SK-N-SH (cell line): ENCODE measurements around the gene BTG2. TPM values are rescaled to one million over a fixed set of nuclear protein-coding genes. Genes with fewer than 3 reads are reported as not detected.
"Not testable (repeated sequence)": the region's sequence is repeated elsewhere in the genome, so short reads cannot be mapped to it uniquely, and the experiment has no call there.

ENCODE experiments used
- CTCF ChIA-PET: fragments of 300-600, 350-600 bp; formaldehyde crosslinking; extraction: SDS; loops from one replicate; lab custom pipeline; 2021; lab: Yijun Ruan, JAX
- POLR2A ChIA-PET: fragments of 350-600 bp; sonication (Branson Sonifier 250); formaldehyde crosslinking; extraction: SDS; loops from one replicate; lab custom pipeline; 2020; ENCODE audit warnings: antibody characterized with exemption, inconsistent platforms; lab: Yijun Ruan, JAX
- DNase-seq: peaks from one replicate; pipeline ENCODE4 v3.0.0; 2012
- H2AFZ ChIP-seq: fragments of 200-600 bp; sonication (generic); 2 replicates; pipeline ENCODE4 v1.8.1; 2016; ENCODE audit warnings: antibody characterized with exemption, mild to moderate bottlenecking, low read depth
- H3F3A ChIP-seq: fragments of 200-600 bp; sonication (generic); replicated peaks from 2 replicates; pipeline ENCODE3; 2016; ENCODE audit warnings: antibody characterized with exemption, mild to moderate bottlenecking; ENCODE audit not compliant: insufficient read depth
- H3K27ac ChIP-seq, 2 experiments: fragments of 200-500 bp in 1 of 2; fragments of 200-600 bp in 1 of 2; sonication (Bioruptor generic) in 1 of 2; sonication (generic), shearing (Covaris generic) in 1 of 2; 2 replicates each; pipeline versions ENCODE4 v1.5.1 to v1.6.1; 2014 to 2016; ENCODE audit warnings: low read depth in 2 of 2, inconsistent platforms in 1 of 2, low read length in 1 of 2, mild to moderate bottlenecking in 1 of 2, mixed read lengths in 1 of 2
- H3K27me3 ChIP-seq: fragments of 200-600 bp; sonication (generic), shearing (Covaris generic); 2 replicates; pipeline ENCODE4 v1.6.1; 2016; ENCODE audit warnings: mixed run types; ENCODE audit not compliant: insufficient read depth
- H3K36me3 ChIP-seq, 2 experiments: fragments of 200-500 bp in 1 of 2; fragments of 200-600 bp in 1 of 2; sonication (Bioruptor generic) in 1 of 2; sonication (generic) in 1 of 2; replicated peaks in 1 of 2; 2 replicates each; pipeline versions ENCODE3 to v1.5.1; 2014 to 2016; ENCODE audit warnings: low read length in 1 of 2, mild to moderate bottlenecking in 1 of 2; ENCODE audit not compliant: insufficient read depth in 2 of 2, control insufficient read depth in 1 of 2
- H3K4me1 ChIP-seq, 2 experiments: fragments of 200-500 bp in 1 of 2; fragments of 200-600 bp in 1 of 2; sonication (Bioruptor generic) in 1 of 2; sonication (generic), shearing (Covaris generic) in 1 of 2; 2 replicates each; pipeline versions ENCODE4 v1.5.1 to v1.6.1; 2014 to 2016; ENCODE audit warnings: low read depth in 1 of 2, low read length in 1 of 2, mixed run types in 1 of 2; ENCODE audit not compliant: insufficient read depth in 2 of 2, control insufficient read depth in 1 of 2
- H3K4me2 ChIP-seq: fragments of 200-600 bp; sonication (generic), shearing (Covaris generic); 2 replicates; pipeline ENCODE4 v1.6.1; 2017; ENCODE audit warnings: mixed run types
- H3K4me3 ChIP-seq, 2 experiments: fragments of 200-500 bp in 1 of 2; fragments of 200-600 bp in 1 of 2; sonication (Bioruptor generic) in 1 of 2; sonication (generic), shearing (Covaris generic) in 1 of 2; 2 replicates each; pipeline versions ENCODE4 v1.5.1 to v1.8.1; 2014 to 2016; ENCODE audit warnings: low read depth in 2 of 2, inconsistent platforms in 1 of 2, low read length in 1 of 2, mild to moderate bottlenecking in 1 of 2, mixed read lengths in 1 of 2, moderate library complexity in 1 of 2
- H3K79me2 ChIP-seq: fragments of 200-600 bp; sonication (generic); 2 replicates; pipeline ENCODE4 v1.8.1; 2017; ENCODE audit warnings: mild to moderate bottlenecking; ENCODE audit not compliant: insufficient read depth
- H3K9ac ChIP-seq: fragments of 200-600 bp; sonication (generic); 2 replicates; pipeline ENCODE4 v1.6.1; 2017; ENCODE audit warnings: mixed run types
- H3K9me2 ChIP-seq: fragments of 200-600 bp; sonication (generic); 2 replicates; pipeline ENCODE4 v1.6.1; 2017; ENCODE audit warnings: mixed run types
- H3K9me3 ChIP-seq: fragments of 200-600 bp; sonication (generic); 2 replicates; pipeline ENCODE4 v1.6.1; 2017; ENCODE audit warnings: mixed run types, mild to moderate bottlenecking, moderate library complexity
- H4K20me1 ChIP-seq: fragments of 200-600 bp; sonication (generic); 2 replicates; pipeline ENCODE4 v1.6.1; 2017; ENCODE audit warnings: mild to moderate bottlenecking, mixed run types; ENCODE audit not compliant: insufficient read depth
- CHD2 ChIP-seq: fragments of 150-350 bp; IDR thresholded peaks from 2 replicates; pipeline ENCODE4 v1.6.1; 2018; ENCODE audit warnings: low read length; ENCODE audit not compliant: partially characterized antibody
- ELF1 ChIP-seq: IDR thresholded peaks from 2 replicates; pipeline ENCODE4 v1.4.0; 2012
- EP300 ChIP-seq, 2 experiments: IDR thresholded peaks; 2 replicates each; pipeline versions ENCODE4 v1.4.0 to v1.6.1; 2012; ENCODE audit warnings: borderline replicate concordance in 1 of 2, low read depth in 1 of 2, low read length in 1 of 2
- FOSL2 ChIP-seq: IDR thresholded peaks from 2 replicates; pipeline ENCODE4 v1.4.0; 2012; ENCODE audit warnings: low read depth, mild to moderate bottlenecking, moderate library complexity, borderline replicate concordance
- FOXM1 ChIP-seq: IDR thresholded peaks from 2 replicates; pipeline ENCODE4 v1.4.0; 2012; ENCODE audit warnings: low read depth, mild to moderate bottlenecking
- GABPA ChIP-seq: IDR thresholded peaks from 2 replicates; pipeline ENCODE4 v1.4.0; 2012; ENCODE audit warnings: low read depth, mild to moderate bottlenecking
- GATA2 ChIP-seq: sonication (generic); formaldehyde crosslinking; IDR thresholded peaks from 2 replicates; pipeline ENCODE4 v1.5.0; 2020; ENCODE audit warnings: mild to moderate bottlenecking, missing genetic modification reagents
- MXI1 ChIP-seq: IDR thresholded peaks from 2 replicates; pipeline ENCODE4 v1.6.1; 2012; ENCODE audit warnings: mild to moderate bottlenecking, low read depth, low read length, improper control_type of control experiment
- NFIC ChIP-seq: IDR thresholded peaks from 2 replicates; pipeline ENCODE4 v1.4.0; 2012; ENCODE audit warnings: borderline replicate concordance
- NRF1 ChIP-seq: IDR thresholded peaks from 2 replicates; pipeline ENCODE4 v1.6.1; 2012; ENCODE audit warnings: low read depth, mild to moderate bottlenecking, low read length
- POLR2AphosphoS5 ChIP-seq: IDR thresholded peaks from 2 replicates; pipeline ENCODE4 v1.6.1; 2012; ENCODE audit warnings: low read depth, low read length
- RCOR1 ChIP-seq: fragments of 150-350 bp; IDR thresholded peaks from 2 replicates; pipeline ENCODE4 v1.6.1; 2017; ENCODE audit warnings: antibody characterized with exemption, low read length
- TAF1 ChIP-seq: IDR thresholded peaks from 2 replicates; pipeline ENCODE4 v1.6.1; 2012; ENCODE audit warnings: low read depth, mild to moderate bottlenecking, low read length, moderate library complexity, borderline replicate concordance
- YY1 ChIP-seq: IDR thresholded peaks from 2 replicates; pipeline ENCODE4 v1.4.0; 2012; ENCODE audit warnings: low read depth, mild to moderate bottlenecking
- WGBS: methylation state at CpG from one replicate; pipeline ENCODE4 v1.1.6; 2017; ENCODE audit warnings: low lambda C conversion rate; 5-methylcytosine and 5-hydroxymethylcytosine counted together
- polyA plus RNA-seq, 3 experiments: library from polyadenylated mRNA; depleted of rRNA; stranded (reverse); fragments of >200 nt; gene quantifications; 2 replicates each; pipeline ENCODE4 v1.2.3, GENCODE V29; 2012
- TF ChIP-seq, protein P1 (sequence below): fragments of 150-350 bp; IDR thresholded peaks from 2 replicates; pipeline ENCODE4 v1.6.1; 2016; ENCODE audit warnings: mild to moderate bottlenecking, low read depth, low read length
- TF ChIP-seq, protein P2 (sequence below): fragments of 200-600 bp; sonication (generic); IDR thresholded peaks from 2 replicates; pipeline ENCODE4 v1.6.1; 2017; ENCODE audit warnings: antibody characterized with exemption, mild to moderate bottlenecking, moderate library complexity
- TF ChIP-seq, protein P3 (sequence below): IDR thresholded peaks from 2 replicates; pipeline ENCODE4; 2012

The BTG2 gene
- polyA plus RNA-seq, 1 of the 3 experiments (the other 2 are of a cell fraction), result 26.2 TPM

DNA sequence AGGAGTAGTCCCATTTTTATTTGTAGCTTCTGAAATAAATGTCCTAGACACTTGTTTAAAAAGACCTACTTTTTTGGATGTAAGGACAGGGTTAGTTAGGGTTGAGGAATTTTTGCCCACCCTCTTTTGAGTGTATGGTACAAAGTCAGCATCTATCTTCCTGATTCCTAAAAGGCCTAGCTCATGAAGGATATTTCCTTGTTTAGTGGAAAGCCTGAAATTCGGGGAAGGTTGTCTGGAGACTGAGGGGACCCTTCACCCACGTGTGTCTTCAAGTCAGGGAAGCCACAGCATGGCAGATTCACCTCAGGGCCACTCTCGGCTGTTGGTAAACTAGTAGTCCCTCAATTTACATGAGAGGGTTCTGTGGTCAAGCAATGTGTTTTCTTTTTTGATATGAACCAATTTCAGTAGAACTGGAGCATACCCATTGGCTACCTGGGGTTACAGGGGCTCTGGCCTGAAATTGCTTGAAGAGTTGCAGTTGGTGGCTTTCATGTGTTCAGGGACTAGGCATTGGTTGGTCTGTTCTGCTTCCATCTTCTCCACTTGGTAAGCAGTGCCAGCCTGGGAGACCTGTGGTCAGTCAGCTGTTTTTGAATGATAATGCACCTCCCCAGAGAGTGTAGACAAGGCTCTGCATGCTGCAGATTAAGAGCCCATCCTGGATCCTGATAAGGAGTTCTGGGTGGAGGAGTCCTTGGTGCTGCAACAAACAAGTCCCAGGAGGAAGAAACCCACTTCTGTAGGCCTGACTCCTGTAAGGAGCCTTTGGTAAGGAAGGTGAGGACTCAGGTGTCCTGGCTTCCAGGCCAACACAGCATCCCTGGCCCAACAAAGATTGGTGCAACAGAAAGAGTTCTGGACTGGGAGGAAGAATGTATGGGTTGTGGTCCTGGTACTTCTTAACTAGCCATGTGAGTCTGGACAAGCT, 6.3 kb downstream of the BTG2 start (continued):
- TF ChIP-seq NRF1, result no peak
- TF ChIP-seq FOSL2, result no peak

DNA sequence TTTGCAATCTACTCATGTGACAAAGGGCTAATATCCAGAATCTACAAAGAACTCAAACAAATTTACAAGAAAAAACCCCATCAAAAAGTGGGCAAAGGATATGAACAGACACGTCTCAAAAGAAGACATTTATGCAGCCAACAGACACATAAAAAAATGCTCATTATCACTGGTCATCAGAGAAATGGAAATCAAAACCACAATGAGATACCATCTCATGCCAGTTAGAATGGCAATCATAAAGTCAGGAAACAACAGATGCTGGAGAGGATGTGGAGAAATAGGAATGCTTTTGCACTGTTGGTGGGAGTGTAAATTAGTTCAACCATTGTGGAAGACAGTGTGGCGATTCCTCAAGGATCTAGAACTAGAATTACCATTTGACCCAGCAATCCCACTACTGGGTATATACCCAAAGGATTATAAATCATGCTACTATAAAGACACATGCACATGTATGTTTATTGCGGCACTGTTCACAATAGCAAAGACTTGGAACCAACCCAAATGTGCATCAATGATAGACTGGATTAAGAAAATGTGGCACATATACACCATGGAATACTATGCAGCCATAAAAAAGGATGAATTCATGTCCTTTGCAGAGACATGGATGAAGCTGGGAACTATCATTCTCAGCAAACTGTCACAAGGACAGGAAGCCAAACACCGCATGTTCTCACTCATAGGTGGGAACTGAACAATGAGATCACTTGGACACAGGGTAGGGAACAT, 8.9 kb downstream of the BTG2 start:
- Histone ChIP-seq H3K4me1 (peaks cover 4 to 16% of the 10 kb centered on the region in 2 experiments; a peak in 1 of 4 replicates), H4K20me1 (peaks cover 13% of the 10 kb centered on the region; the same call in 1 of the 2 replicates), H3K36me3 (peaks cover 1 to 12% of the 10 kb centered on the region in 2 experiments)
- H2AFZ ChIP-seq, H3K79me2 ChIP-seq, H3K9me2 ChIP-seq, H3K9me3 ChIP-seq, H3K4me3 ChIP-seq, H3K9ac ChIP-seq, H3F3A ChIP-seq, H3K27ac ChIP-seq, H3K27me3 ChIP-seq, POLR2A ChIA-PET, H3K4me2 ChIP-seq, DNase-seq: not testable (repeated sequence)
- 76% methylated on average over 4 of the region's 4 CpGs for WGBS
- CTCF ChIA-PET, result interaction anchor here (1.4 to 2.5 kb wide), 2 partner anchors 8 to 45 kb away, joined by 5 to 7 read pairs; no protein-coding TSS in a partner anchor

DNA sequence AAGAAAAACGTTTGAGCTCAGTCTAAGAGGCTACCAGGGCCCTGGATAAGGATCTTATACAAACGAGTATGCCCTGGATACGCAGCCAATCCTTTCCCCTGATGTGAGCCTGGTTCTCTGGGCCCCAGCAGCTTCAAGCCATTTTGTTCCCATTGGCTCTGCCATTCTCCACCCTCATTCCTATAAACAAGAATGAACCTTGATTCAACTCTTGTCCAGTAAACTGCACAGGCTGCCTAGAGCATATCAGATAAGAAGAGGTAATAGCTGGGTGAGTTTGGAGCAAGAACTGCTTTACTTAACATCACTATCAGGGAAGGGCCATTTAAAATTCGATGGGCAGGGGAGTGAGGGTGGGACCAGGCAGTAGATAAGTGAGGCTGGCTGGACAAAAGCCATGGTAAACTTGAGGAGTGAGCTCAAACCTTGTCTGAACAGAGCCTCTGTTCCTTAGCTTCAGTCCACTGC, 11.3 kb downstream of the BTG2 start:
- Histone ChIP-seq H2AFZ (no peak overlapping the region), H3K79me2 (no peaks in the 10 kb centered on the region), H3K27ac (peak overlapping the region in 1 of 2 experiments; percentile 70; a peak in 2 of 4 replicates), H3K4me1 (peaks cover 3 to 22% of the 10 kb centered on the region in 2 experiments; a peak in 1 of 4 replicates), H3K4me2 (no peak overlapping the region), H3K9me3 (no peaks in the 10 kb centered on the region), H4K20me1 (no peaks in the 10 kb centered on the region; the same call in 1 of the 2 replicates), H3K36me3 (no peaks in the 10 kb centered on the region), H3K9ac (no peak overlapping the region), H3K9me2 (no peaks in the 10 kb centered on the region), H3K27me3 (no peaks in the 10 kb centered on the region), H3K4me3 (no peak overlapping the region), H3F3A (peaks cover 4% of the 10 kb centered on the region)
- peak; percentile 67 for DNase-seq
- 15% methylated on average over 4 of the region's 4 CpGs for WGBS
- ChIA-PET CTCF (interaction anchor here (0.6 to 2.5 kb wide), 10 partner anchors 9 to 460 kb away, joined by 3 to 12 read pairs (median 7); no protein-coding TSS in a partner anchor), POLR2A (interaction anchor here (0.5 to 1.4 kb wide), 3 partner anchors 10 to 47 kb away, joined by 3 to 15 read pairs (median 4); no protein-coding TSS in a partner anchor)
- TF ChIP-seq NFIC (no peak), GATA2 (CRISPR knock-in tag) (peak; percentile 67), FOXM1 (no peak), POLR2AphosphoS5 (no peak), CHD2 (no peak), ELF1 (no peak), EP300 (IDR thresholded peaks at IDR 0.05; ENCODE audit: borderline replicate concordance in 1 of 2, low read depth in 1 of 2, low read length in 1 of 2) (peak in 1 of 2 experiments; percentile 70; a peak in 2 of 4 replicates), GABPA (no peak), MXI1 (0 out of 2 replicates have a peak, but pooled peaks have one; percentile 18), RCOR1 (peak; percentile 82), TAF1 (no peak), YY1 (no peak)
- TF ChIP-seq, protein P1, sequence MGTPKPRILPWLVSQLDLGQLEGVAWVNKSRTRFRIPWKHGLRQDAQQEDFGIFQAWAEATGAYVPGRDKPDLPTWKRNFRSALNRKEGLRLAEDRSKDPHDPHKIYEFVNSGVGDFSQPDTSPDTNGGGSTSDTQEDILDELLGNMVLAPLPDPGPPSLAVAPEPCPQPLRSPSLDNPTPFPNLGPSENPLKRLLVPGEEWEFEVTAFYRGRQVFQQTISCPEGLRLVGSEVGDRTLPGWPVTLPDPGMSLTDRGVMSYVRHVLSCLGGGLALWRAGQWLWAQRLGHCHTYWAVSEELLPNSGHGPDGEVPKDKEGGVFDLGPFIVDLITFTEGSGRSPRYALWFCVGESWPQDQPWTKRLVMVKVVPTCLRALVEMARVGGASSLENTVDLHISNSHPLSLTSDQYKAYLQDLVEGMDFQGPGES, result no peak
- TF ChIP-seq, protein P2, sequence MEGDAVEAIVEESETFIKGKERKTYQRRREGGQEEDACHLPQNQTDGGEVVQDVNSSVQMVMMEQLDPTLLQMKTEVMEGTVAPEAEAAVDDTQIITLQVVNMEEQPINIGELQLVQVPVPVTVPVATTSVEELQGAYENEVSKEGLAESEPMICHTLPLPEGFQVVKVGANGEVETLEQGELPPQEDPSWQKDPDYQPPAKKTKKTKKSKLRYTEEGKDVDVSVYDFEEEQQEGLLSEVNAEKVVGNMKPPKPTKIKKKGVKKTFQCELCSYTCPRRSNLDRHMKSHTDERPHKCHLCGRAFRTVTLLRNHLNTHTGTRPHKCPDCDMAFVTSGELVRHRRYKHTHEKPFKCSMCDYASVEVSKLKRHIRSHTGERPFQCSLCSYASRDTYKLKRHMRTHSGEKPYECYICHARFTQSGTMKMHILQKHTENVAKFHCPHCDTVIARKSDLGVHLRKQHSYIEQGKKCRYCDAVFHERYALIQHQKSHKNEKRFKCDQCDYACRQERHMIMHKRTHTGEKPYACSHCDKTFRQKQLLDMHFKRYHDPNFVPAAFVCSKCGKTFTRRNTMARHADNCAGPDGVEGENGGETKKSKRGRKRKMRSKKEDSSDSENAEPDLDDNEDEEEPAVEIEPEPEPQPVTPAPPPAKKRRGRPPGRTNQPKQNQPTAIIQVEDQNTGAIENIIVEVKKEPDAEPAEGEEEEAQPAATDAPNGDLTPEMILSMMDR, result no peak
- TF ChIP-seq, protein P3, sequence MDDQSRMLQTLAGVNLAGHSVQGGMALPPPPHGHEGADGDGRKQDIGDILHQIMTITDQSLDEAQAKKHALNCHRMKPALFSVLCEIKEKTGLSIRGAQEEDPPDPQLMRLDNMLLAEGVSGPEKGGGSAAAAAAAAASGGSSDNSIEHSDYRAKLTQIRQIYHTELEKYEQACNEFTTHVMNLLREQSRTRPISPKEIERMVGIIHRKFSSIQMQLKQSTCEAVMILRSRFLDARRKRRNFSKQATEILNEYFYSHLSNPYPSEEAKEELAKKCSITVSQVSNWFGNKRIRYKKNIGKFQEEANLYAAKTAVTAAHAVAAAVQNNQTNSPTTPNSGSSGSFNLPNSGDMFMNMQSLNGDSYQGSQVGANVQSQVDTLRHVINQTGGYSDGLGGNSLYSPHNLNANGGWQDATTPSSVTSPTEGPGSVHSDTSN, result no peak
